Prostate gland (tissue), 2 donors: Measurements from ENCODE around the gene GRK1.

Experiments
- POLR2A ChIP-seq: fragments of 450-650 bp; IDR thresholded peaks from one replicate; pipeline ENCODE4 v1.6.1; 2016; ENCODE audit warnings: antibody characterized with exemption, mild to moderate bottlenecking
- POLR2AphosphoS5 ChIP-seq: sonication (generic); formaldehyde crosslinking; IDR thresholded peaks from one replicate; pipeline ENCODE4 v1.6.1; 2017; ENCODE audit warnings: antibody characterized with exemption
- TF ChIP-seq, protein P1 (sequence below), 4 experiments: fragments of 200-600 bp in 2 of 4; fragments of 450-650 bp in 2 of 4; sonication (generic) in 2 of 4; IDR thresholded peaks; 1 replicate in 3 of 4; 2 replicates in 1 of 4; pipeline ENCODE4 v1.5.1; 2016 to 2019; ENCODE audit warnings: antibody characterized with exemption in 4 of 4, mild to moderate bottlenecking in 2 of 4, moderate library complexity in 2 of 4

GRCh38 chr13:113642563-113642962 is 24.5 kb upstream of the GRK1 start:
- TF ChIP-seq, protein P1, sequence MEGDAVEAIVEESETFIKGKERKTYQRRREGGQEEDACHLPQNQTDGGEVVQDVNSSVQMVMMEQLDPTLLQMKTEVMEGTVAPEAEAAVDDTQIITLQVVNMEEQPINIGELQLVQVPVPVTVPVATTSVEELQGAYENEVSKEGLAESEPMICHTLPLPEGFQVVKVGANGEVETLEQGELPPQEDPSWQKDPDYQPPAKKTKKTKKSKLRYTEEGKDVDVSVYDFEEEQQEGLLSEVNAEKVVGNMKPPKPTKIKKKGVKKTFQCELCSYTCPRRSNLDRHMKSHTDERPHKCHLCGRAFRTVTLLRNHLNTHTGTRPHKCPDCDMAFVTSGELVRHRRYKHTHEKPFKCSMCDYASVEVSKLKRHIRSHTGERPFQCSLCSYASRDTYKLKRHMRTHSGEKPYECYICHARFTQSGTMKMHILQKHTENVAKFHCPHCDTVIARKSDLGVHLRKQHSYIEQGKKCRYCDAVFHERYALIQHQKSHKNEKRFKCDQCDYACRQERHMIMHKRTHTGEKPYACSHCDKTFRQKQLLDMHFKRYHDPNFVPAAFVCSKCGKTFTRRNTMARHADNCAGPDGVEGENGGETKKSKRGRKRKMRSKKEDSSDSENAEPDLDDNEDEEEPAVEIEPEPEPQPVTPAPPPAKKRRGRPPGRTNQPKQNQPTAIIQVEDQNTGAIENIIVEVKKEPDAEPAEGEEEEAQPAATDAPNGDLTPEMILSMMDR (IDR thresholded peaks at IDR 0.05) = no peak
- no peak for TF ChIP-seq POLR2A
- TF ChIP-seq POLR2AphosphoS5 = no peak
